CD14-positive monocyte (primary cell): Measurements from ENCODE around the gene KISS1R. TPM values are rescaled to one million over a fixed set of nuclear protein-coding genes. Genes with fewer than 3 reads are reported as not detected.
A peak's percentile ranks its signal among the peaks of the same experiment; 100 is the strongest.

Source experiments
- DNase-seq, 3 donors: peaks; one replicate each; pipeline ENCODE4 v3.0.0-alpha.2; 2011 to 2022
- H2AFZ ChIP-seq: 2 replicates; pipeline ENCODE4 v1.6.0; 2012; ENCODE audit warnings: mild to moderate bottlenecking, low read depth, low read length, inconsistent platforms; ENCODE audit not compliant: insufficient read depth, poor library complexity, severe bottlenecking
- H3K27ac ChIP-seq, 2 donors: 1 replicate in 1 of 2; 2 replicates in 1 of 2; pipeline ENCODE4 v1.5.1; 2012 to 2013; ENCODE audit warnings: low read length in 2 of 2, control low read depth in 1 of 2, inconsistent platforms in 1 of 2, low read depth in 1 of 2, mild to moderate bottlenecking in 1 of 2
- H3K27me3 ChIP-seq, 2 donors: one replicate each; pipeline versions ENCODE4 v1.6.0 to v1.6.1; 2011 to 2013; ENCODE audit warnings: low read length in 2 of 2; ENCODE audit not compliant: control insufficient read depth in 2 of 2, insufficient read depth in 2 of 2
- H3K36me3 ChIP-seq, 2 donors: replicated peaks in 1 of 2; 1 replicate in 1 of 2; 2 replicates in 1 of 2; pipeline versions ENCODE4 v1.5.1 to v1.6.1; 2012 to 2013; ENCODE audit warnings: low read length in 2 of 2, control low read depth in 1 of 2, inconsistent platforms in 1 of 2, mild to moderate bottlenecking in 1 of 2; ENCODE audit not compliant: insufficient read depth in 2 of 2, control insufficient read depth in 1 of 2
- H3K4me1 ChIP-seq, 2 donors: 1 replicate in 1 of 2; 2 replicates in 1 of 2; pipeline versions ENCODE4 v1.5.1 to v1.6.1; 2012 to 2013; ENCODE audit warnings: low read length in 2 of 2, control low read depth in 1 of 2, inconsistent platforms in 1 of 2, mild to moderate bottlenecking in 1 of 2, moderate library complexity in 1 of 2; ENCODE audit not compliant: insufficient read depth in 2 of 2, control insufficient read depth in 1 of 2
- H3K4me2 ChIP-seq: replicated peaks from 2 replicates; pipeline ENCODE3; 2012; ENCODE audit warnings: low read length, moderate library complexity, mild to moderate bottlenecking; ENCODE audit not compliant: poor library complexity, severe bottlenecking; ENCODE audit errors: extremely low read depth
- H3K4me3 ChIP-seq, 3 experiments: fragments of 200-600 bp in 1 of 3; sonication (generic) in 1 of 3; replicated peaks in 1 of 3; 1 replicate in 2 of 3; 2 replicates in 1 of 3; pipeline ENCODE4 v1.5.1; 2011 to 2013; ENCODE audit warnings: low read length in 3 of 3, mild to moderate bottlenecking in 3 of 3, control low read depth in 2 of 3, low read depth in 2 of 3, inconsistent platforms in 1 of 3, moderate library complexity in 1 of 3
- H3K79me2 ChIP-seq: 2 replicates; pipeline ENCODE4 v1.6.0; 2012; ENCODE audit warnings: mild to moderate bottlenecking, control low read depth, inconsistent platforms, low read length, moderate library complexity; ENCODE audit not compliant: insufficient read depth
- H3K9ac ChIP-seq: 2 replicates; pipeline ENCODE4 v1.6.0; 2017; ENCODE audit warnings: low read length, mild to moderate bottlenecking; ENCODE audit not compliant: insufficient read depth, poor library complexity, severe bottlenecking
- H3K9me3 ChIP-seq, 2 donors: replicated peaks in 1 of 2; 1 replicate in 1 of 2; 2 replicates in 1 of 2; pipeline versions ENCODE4 v1.5.1 to v1.6.1; 2012 to 2013; ENCODE audit warnings: low read length in 2 of 2, control low read depth in 1 of 2; ENCODE audit not compliant: control insufficient read depth in 1 of 2, insufficient read depth in 1 of 2
- H4K20me1 ChIP-seq: 2 replicates; pipeline ENCODE4 v1.6.0; 2012; ENCODE audit warnings: mild to moderate bottlenecking, low read length, control low read depth, moderate library complexity; ENCODE audit not compliant: insufficient read depth
- H3K27ac Mint-ChIP-seq, 7 donors: one replicate each; pipeline ENCODE4 v1.8.0; 2020; ENCODE audit warnings: mild to moderate bottlenecking in 7 of 7, mixed read lengths in 7 of 7, moderate library complexity in 6 of 7, inconsistent platforms in 2 of 7
- H3K27me3 Mint-ChIP-seq, 3 donors: one replicate each; pipeline ENCODE4 v1.8.0; 2021 to 2022; ENCODE audit warnings: low read depth in 3 of 3, mild to moderate bottlenecking in 3 of 3, mixed read lengths in 3 of 3, moderate library complexity in 3 of 3, inconsistent platforms in 1 of 3
- H3K36me3 Mint-ChIP-seq, 2 donors: one replicate each; pipeline ENCODE4 v1.8.0; 2020; ENCODE audit warnings: mixed read lengths in 2 of 2, inconsistent platforms in 1 of 2, mild to moderate bottlenecking in 1 of 2
- H3K4me1 Mint-ChIP-seq: one replicate; pipeline ENCODE4 v1.8.0; 2020; ENCODE audit warnings: mild to moderate bottlenecking, mixed read lengths
- H3K4me3 Mint-ChIP-seq, 2 donors: one replicate each; pipeline ENCODE4 v1.8.0; 2020; ENCODE audit warnings: mild to moderate bottlenecking in 2 of 2, mixed read lengths in 2 of 2, moderate library complexity in 1 of 2
- H3K9me3 Mint-ChIP-seq, 7 donors: one replicate each; pipeline ENCODE4 v1.8.0; 2020 to 2022; ENCODE audit warnings: mixed read lengths in 7 of 7, mild to moderate bottlenecking in 6 of 7, moderate library complexity in 6 of 7, inconsistent platforms in 2 of 7
- CTCF ChIP-seq: fragments of 200-600 bp; IDR thresholded peaks from one replicate; pipeline ENCODE4 v1.8.0; 2022; ENCODE audit warnings: antibody characterized with exemption, mild to moderate bottlenecking
- WGBS: methylation state at CpG from one replicate; pipeline ENCODE4 v1.1.5; 2013; ENCODE audit warnings: missing lambda C conversion rate; ENCODE audit not compliant: insufficient coverage; 5-methylcytosine and 5-hydroxymethylcytosine counted together
- intact Hi-C, 2 donors: fragments of 100-400 bp; cut with micrococcal nuclease; formaldehyde crosslinking; loops; one replicate each; pipeline versions ENCODE4 v1.15.0 to v1.15.1; 2023
- polyA plus RNA-seq, 3 donors: library from polyadenylated mRNA; depleted of rRNA in 1 of 3; unstranded in 2 of 3; stranded (reverse) in 1 of 3; fragments of 300-500 nt in 2 of 3; fragments of >200 nt in 1 of 3; fragmentation: Illumina TruSeq in 2 of 3; gene quantifications; 1 replicate in 2 of 3; 2 replicates in 1 of 3; pipeline ENCODE4 v1.2.3, GENCODE V29; 2012 to 2021

KISS1R gene
- polyA plus RNA-seq, 3 donors, result not detected

GRCh38 chr19:948842-949496 is 31.8 kb downstream of the KISS1R start:
- Histone ChIP-seq H3K4me2 (no peak overlapping the region), H3K79me2 (peaks cover 97% of the 10 kb centered on the region), H3K9ac (no peak overlapping the region), H4K20me1 (peaks cover 99% of the 10 kb centered on the region), H3K9me3 (no peaks in the 10 kb centered on the region), H3K36me3 (peaks cover 3 to 7% of the 10 kb centered on the region in 2 donors), H3K4me3 (no peak overlapping the region), H2AFZ (no peak overlapping the region), H3K27me3 (no peaks in the 10 kb centered on the region), H3K27ac (no peak overlapping the region), H3K4me1 (peaks cover 46% of the 10 kb centered on the region in 2 donors)
- Mint-ChIP-seq H3K9me3 (no peaks in the 10 kb centered on the region), H3K27ac (peak overlapping the region in 1 of 7 donors; percentile 77), H3K4me3 (no peak overlapping the region), H3K36me3 (peaks cover 9 to 37% of the 10 kb centered on the region in 2 donors), H3K4me1 (peaks cover 57% of the 10 kb centered on the region), H3K27me3 (peaks cover 0 to 3% (median 0%) of the 10 kb centered on the region in 3 donors)
- no peak for DNase-seq
- intact Hi-C loops, result no loop called here
- no peak for TF ChIP-seq CTCF
- 94% methylated on average over 15 of the region's 25 CpGs for WGBS

- peaks cover 97% of the 10 kb centered on the region for H3K79me2 ChIP-seq
- TF ChIP-seq CTCF, result no peak
Observed at GRCh38 chr19:950352-951066, 33.4 kb downstream of the KISS1R start.

More at GRCh38 chr19:950352-951066, 33.4 kb downstream of the KISS1R start:
- Histone ChIP-seq H3K4me3 (no peak overlapping the region), H3K4me2 (no peak overlapping the region), H4K20me1 (peaks cover 99% of the 10 kb centered on the region), H3K36me3 (peaks cover 0 to 3% of the 10 kb centered on the region in 2 donors), H3K9me3 (no peaks in the 10 kb centered on the region), H3K9ac (no peak overlapping the region), H3K4me1 (peaks cover 46% of the 10 kb centered on the region in 2 donors), H3K27me3 (no peaks in the 10 kb centered on the region), H2AFZ (no peak overlapping the region), H3K27ac (no peak overlapping the region)
- Mint-ChIP-seq H3K27ac (peak overlapping the region in 5 of 7 donors; percentile 5 to 70 (median 50)), H3K4me1 (peaks cover 47% of the 10 kb centered on the region), H3K9me3 (no peaks in the 10 kb centered on the region), H3K36me3 (peaks cover 7 to 32% of the 10 kb centered on the region in 2 donors), H3K4me3 (no peak overlapping the region), H3K27me3 (peaks cover 0 to 3% (median 0%) of the 10 kb centered on the region in 3 donors)
- intact Hi-C loops, result no loop called here
- no peak for DNase-seq
- 99% methylated on average over 11 of the region's 17 CpGs for WGBS
